Measurements from ENCODE around the gene NXF1. TPM values are rescaled to one million over a fixed set of nuclear protein-coding genes. Genes with fewer than 3 reads are reported as not detected.

NXF1 gene
- total and polyA plus RNA-seq, 2 of the 8 experiments (the other 6 are each of a cell fraction or from before 2014, with no cell fraction given) = 48.1 to 49.8 TPM

- Histone ChIP-seq H3K79me1 (ENCODE audit: low read depth, low read length) (no peaks in the 10 kb centered on the region; the same call in 1 of the 2 replicates), H4K91ac (replicated peaks; ENCODE audit: insufficient read length, low read length) (no peak overlapping the region), H3K56ac (replicated peaks; ENCODE audit: insufficient read length, low read depth, low read length) (no peak overlapping the region), H2BK5ac (ENCODE audit: low read depth, low read length) (no peak overlapping the region), H2BK15ac (ENCODE audit: low read length) (no peak overlapping the region), H3K4me2 (ENCODE audit: insufficient read depth in 1 of 2, low read depth in 2 of 2, low read length in 2 of 2) (no peak overlapping the region), H3K27ac (ENCODE audit: low read depth, low read length) (no peak overlapping the region), H4K8ac (ENCODE audit: extremely low read depth, insufficient read depth, low read length) (no peak overlapping the region), H3K79me2 (ENCODE audit: control insufficient read depth in 1 of 2, insufficient read depth in 2 of 2, low read length in 2 of 2) (peaks cover 0 to 5% of the 10 kb centered on the region in 2 experiments; a peak in 1 of 4 replicates), H3K18ac (ENCODE audit: extremely low read depth, low read length) (no peak overlapping the region), H2AFZ (ENCODE audit: low read length) (no peak overlapping the region), H2BK20ac (ENCODE audit: low read length) (no peak overlapping the region), H3K36me3 (ENCODE audit: control insufficient read depth in 2 of 4, insufficient read depth in 4 of 4, low read length in 3 of 4) (peaks cover 30 to 60% (median 52%) of the 10 kb centered on the region in 4 experiments), H2AK5ac (ENCODE audit: low read depth, low read length) (no peak overlapping the region), H4K5ac (ENCODE audit: insufficient read length, low read depth, low read length) (no peak overlapping the region), H3K27me3 (replicated peaks in 1 of 4; ENCODE audit: control insufficient read depth in 3 of 4, extremely low read depth in 1 of 4, insufficient read depth in 3 of 4, low read length in 3 of 4) (no peaks in the 10 kb centered on the region), H4K20me1 (replicated peaks in 1 of 2; ENCODE audit: control insufficient read depth in 1 of 2, insufficient read depth in 2 of 2, low read length in 2 of 2) (peaks cover 0 to 3% of the 10 kb centered on the region in 2 experiments), H3K4me1 (replicated peaks in 1 of 4; ENCODE audit: control insufficient read depth in 3 of 4, insufficient read depth in 4 of 4, low read length in 3 of 4) (peaks cover 0 to 3% (median 1%) of the 10 kb centered on the region in 4 experiments; a peak in 3 of 7 replicates), H3K14ac (ENCODE audit: insufficient read length) (no peak overlapping the region), H2BK12ac (ENCODE audit: low read depth, low read length) (no peak overlapping the region), H3K9me3 (ENCODE audit: insufficient read depth in 2 of 2, low read depth in 1 of 2, low read length in 1 of 2) (no peaks in the 10 kb centered on the region), H3K23me2 (ENCODE audit: low read depth, low read length) (no peaks in the 10 kb centered on the region), H3K9ac (replicated peaks in 1 of 4; ENCODE audit: extremely low read depth in 1 of 4, low read depth in 3 of 4, low read length in 3 of 4) (no peak overlapping the region), H3K23ac (ENCODE audit: insufficient read length) (no peak overlapping the region), H3K4me3 (ENCODE audit: extremely low read depth in 1 of 4, insufficient read depth in 2 of 4, low read depth in 3 of 4, low read length in 4 of 4) (no peak overlapping the region), H2BK120ac (replicated peaks; ENCODE audit: low read depth, low read length) (no peak overlapping the region), H3K4ac (replicated peaks; ENCODE audit: insufficient read length, low read depth, low read length) (no peak overlapping the region)
- ChIA-PET CTCF (ENCODE audit: partially characterized antibody) (interaction anchor here (0.7 to 3.9 kb wide), 4 partner anchors 9 to 81 kb away, joined by 4 to 19 read pairs (median 4); partner anchors contain the start of gene TMEM179B), POLR2A (ENCODE audit: partially characterized antibody) (interaction anchor here (0.7 to 15.9 kb wide), 18 partner anchors 7 to 655 kb away, joined by 3 to 251 read pairs (median 4); partner anchors contain the start of genes C11orf98, CSKMT, LBHD1 and NXF1)
- WGBS, 2 experiments (ENCODE audit: extremely low coverage in 1 of 2, insufficient coverage in 1 of 2, insufficient read length in 1 of 2, insufficient replicate concordance in 2 of 2, low coverage in 1 of 2, low lambda C conversion rate in 2 of 2, missing lambda C conversion rate in 1 of 2) = 89% methylated on average over 7 of the region's 7 CpGs; no CpG with 5 or more reads in 1 of the 2 experiments
- DNase-seq (ENCODE audit: low read depth in 1 of 2, low spot score in 2 of 2) = no peak
- FAIRE-seq = no peak
- TF ChIP-seq SP1 (IDR thresholded peaks at IDR 0.05; ENCODE audit: low read depth, low read length) = no peak
- TF ChIP-seq ASH2L (IDR thresholded peaks at IDR 0.05; ENCODE audit: low read length) = no peak
- no peak for TF ChIP-seq CHD1 (IDR thresholded peaks at IDR 0.05; ENCODE audit: low read depth, low read length)
- TF ChIP-seq SIRT6 (IDR thresholded peaks at IDR 0.05; ENCODE audit: low read length) = no peak
- TF ChIP-seq MAX (IDR thresholded peaks at IDR 0.05) = no peak
- no peak for TF ChIP-seq YY1 (IDR thresholded peaks at IDR 0.05; ENCODE audit: low read depth, low read length)
- TF ChIP-seq RNF2 (IDR thresholded peaks at IDR 0.05; ENCODE audit: borderline replicate concordance, low read depth, low read length, missing control alignments, poor library complexity, severe bottlenecking) = no peak
Measured at GRCh38 chr11:62796281-62796680, 9.0 kb downstream of the NXF1 start.

All from H1 (cell line).